KOPT-K1 (cell line): ENCODE data around the gene KDM3A.

ENCODE experiments used
- H3K27ac ChIP-seq: fragments of 200-600 bp; sonication (generic); 2 replicates; pipeline ENCODE4 v1.5.1; 2016; ENCODE audit warnings: antibody characterized with exemption, mild to moderate bottlenecking, low read depth, low read length; ENCODE audit not compliant: poor library complexity, severe bottlenecking
- H3K36me3 ChIP-seq: fragments of 200-600 bp; sonication (generic); 2 replicates; pipeline ENCODE4 v1.5.1; 2017; ENCODE audit warnings: antibody characterized with exemption, mild to moderate bottlenecking, low read length, moderate library complexity; ENCODE audit not compliant: insufficient read depth
- H3K9me3 ChIP-seq: fragments of 200-600 bp; sonication (generic); 2 replicates; pipeline ENCODE4 v1.5.1; 2017; ENCODE audit warnings: antibody characterized with exemption, low read length, mild to moderate bottlenecking; ENCODE audit not compliant: insufficient read depth, poor library complexity, severe bottlenecking

The KDM3A gene, protein sequence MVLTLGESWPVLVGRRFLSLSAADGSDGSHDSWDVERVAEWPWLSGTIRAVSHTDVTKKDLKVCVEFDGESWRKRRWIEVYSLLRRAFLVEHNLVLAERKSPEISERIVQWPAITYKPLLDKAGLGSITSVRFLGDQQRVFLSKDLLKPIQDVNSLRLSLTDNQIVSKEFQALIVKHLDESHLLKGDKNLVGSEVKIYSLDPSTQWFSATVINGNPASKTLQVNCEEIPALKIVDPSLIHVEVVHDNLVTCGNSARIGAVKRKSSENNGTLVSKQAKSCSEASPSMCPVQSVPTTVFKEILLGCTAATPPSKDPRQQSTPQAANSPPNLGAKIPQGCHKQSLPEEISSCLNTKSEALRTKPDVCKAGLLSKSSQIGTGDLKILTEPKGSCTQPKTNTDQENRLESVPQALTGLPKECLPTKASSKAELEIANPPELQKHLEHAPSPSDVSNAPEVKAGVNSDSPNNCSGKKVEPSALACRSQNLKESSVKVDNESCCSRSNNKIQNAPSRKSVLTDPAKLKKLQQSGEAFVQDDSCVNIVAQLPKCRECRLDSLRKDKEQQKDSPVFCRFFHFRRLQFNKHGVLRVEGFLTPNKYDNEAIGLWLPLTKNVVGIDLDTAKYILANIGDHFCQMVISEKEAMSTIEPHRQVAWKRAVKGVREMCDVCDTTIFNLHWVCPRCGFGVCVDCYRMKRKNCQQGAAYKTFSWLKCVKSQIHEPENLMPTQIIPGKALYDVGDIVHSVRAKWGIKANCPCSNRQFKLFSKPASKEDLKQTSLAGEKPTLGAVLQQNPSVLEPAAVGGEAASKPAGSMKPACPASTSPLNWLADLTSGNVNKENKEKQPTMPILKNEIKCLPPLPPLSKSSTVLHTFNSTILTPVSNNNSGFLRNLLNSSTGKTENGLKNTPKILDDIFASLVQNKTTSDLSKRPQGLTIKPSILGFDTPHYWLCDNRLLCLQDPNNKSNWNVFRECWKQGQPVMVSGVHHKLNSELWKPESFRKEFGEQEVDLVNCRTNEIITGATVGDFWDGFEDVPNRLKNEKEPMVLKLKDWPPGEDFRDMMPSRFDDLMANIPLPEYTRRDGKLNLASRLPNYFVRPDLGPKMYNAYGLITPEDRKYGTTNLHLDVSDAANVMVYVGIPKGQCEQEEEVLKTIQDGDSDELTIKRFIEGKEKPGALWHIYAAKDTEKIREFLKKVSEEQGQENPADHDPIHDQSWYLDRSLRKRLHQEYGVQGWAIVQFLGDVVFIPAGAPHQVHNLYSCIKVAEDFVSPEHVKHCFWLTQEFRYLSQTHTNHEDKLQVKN (N-terminal part only)

DNA sequence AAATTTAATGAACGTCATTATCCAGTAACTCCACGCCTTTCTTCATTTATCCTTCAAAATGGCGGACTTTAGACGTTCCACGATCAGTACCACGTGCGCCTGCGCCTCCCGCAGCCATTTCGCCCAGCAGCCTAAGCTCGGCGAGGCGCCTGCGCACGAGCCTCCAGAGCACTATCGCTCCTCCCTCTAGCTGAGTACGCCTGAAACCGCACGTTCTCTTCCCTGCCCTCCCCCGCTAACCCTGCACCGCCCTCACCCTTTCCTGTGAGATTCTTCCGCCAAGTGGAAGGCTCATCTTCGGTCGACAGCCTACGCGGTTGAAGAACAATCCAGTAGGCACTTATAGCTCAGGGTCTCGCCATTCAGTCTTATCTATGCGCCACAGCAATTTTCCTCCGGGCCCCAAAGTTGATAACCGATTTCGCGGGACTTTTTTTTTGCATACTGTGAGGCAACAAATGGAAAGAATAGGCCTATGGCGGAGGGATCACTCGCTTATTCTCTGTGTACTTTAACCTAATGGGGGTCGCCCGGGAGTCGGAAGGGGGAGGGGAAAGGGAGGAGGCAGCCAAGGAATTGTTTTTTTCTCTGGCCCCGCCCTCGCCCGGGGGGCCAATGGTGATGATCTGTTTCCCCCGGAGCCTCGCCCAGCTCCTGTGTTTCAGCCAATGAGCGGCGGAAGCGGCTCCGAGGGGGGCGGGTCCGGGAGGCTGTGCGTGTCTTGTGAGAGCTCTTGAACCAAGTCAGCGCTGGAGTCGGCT lies at the start of gene KDM3A:
Gene KDM3A (plus strand): TSS at position 741 of the 761 bp plus-strand sequence. CDS start 677 bp downstream, outside the sequence.
- H3K27ac ChIP-seq: peak within 1 kb of the TSS; percentile 91
- peaks cover 35% of the 10 kb centered on the region for H3K9me3 ChIP-seq
- H3K36me3 ChIP-seq: peaks cover 28% of the 10 kb centered on the region

DNA sequence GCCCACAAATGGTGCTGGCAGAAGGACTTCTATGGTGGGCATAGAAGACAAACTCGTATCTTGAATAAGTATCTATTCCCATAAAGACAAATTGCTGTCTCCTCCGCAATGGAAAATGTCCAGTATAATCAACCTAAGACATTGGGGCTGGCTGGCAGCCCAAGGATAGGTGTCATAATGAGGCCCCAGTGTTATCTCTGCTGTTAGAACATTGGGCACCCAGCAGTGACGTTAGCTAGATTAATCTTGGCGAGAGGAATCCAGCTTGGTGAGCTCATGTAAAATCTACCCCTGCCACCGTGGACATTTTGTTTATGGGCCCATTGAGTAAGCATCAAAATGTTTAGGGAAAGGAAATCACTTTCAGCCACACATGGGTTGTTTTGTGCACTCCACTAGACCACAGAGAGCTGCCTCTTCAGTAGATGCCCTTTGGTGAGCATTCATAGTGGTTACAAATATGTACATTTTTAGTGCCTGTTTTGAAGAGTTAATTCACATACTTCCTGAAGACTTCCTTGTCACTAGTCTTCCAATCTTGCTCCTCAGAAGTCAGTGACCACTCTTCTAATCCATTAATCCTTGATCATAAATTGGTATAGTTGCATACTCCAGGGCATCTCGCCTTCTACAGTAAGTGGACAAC lies 48.2 kb upstream of the KDM3A start:
- Histone ChIP-seq H3K9me3 (peaks cover 12% of the 10 kb centered on the region), H3K27ac (no peak overlapping the region), H3K36me3 (no peaks in the 10 kb centered on the region)

DNA sequence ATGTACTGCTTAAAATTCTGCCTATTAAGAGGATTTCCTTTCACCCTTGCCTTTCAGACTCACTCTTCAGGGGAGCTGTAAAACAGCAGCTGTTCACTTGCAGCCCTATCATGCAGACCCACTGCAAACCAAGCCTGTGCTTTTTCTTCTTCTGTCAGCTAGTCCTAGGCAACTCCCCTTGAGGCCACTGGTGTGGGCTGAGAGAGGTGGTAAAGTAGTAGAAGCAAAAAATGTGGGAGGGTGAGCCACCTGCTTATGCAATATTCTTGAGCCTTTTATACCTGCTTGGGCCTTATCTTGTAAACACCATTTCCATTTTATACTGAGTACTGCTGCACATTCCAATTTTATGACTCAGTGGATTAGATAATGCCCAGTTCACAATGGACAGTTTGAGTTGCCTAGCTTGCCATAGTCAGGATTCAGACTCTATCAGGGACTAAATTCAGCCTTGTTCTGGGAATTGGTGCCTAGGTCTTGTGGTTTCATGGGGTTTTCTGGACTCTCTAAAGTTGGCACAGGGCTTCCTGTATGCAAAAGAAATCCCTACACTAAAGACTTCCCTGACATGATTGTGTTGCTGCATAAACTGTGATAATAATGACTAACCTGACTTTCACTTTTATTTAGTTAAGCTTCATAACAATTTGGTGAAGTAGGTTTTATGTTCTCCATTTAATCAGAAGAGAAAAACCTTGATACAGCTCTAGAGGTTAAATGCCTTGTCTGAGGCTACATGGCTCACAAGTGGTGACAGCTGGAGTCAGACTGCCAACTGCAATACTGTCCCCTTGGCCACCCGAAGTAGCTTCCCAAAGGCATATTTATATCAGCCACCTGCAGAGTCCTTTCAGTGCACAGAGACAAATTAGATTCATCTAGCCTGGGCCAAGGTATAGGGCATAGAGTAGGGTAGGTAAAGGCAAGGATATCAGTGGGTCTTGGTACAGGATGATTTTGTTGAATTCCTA lies 47.4 kb upstream of the KDM3A start:
- peaks cover 12% of the 10 kb centered on the region for H3K9me3 ChIP-seq
- H3K27ac ChIP-seq: peak overlapping the region; percentile 2
- no peaks in the 10 kb centered on the region for H3K36me3 ChIP-seq

DNA sequence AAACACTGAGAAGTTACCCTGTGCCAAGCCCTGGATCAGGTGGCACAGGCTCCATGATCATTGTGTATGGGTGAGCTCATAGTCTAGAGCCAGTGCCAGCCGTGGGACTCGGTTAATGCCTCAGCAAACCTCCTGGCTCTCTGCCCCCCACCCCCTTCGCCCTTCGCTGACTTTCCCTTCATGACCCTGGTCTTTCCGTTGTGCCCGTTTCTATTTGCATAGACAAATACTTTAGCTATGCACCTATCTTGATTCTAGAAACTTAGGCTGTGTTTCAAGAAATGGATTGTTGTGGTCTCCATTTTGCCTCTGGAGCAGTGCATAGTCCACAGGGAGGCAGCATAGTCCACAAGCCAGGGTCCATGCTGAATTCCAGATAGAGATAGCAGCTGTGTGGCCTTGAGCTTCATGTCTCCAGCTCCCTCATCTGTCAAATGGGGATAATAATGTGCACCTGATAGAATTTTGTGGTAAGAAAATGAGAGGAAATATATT lies 44.8 kb upstream of the KDM3A start:
- Histone ChIP-seq H3K36me3 (no peaks in the 10 kb centered on the region), H3K9me3 (peaks cover 12% of the 10 kb centered on the region), H3K27ac (no peak overlapping the region)

DNA sequence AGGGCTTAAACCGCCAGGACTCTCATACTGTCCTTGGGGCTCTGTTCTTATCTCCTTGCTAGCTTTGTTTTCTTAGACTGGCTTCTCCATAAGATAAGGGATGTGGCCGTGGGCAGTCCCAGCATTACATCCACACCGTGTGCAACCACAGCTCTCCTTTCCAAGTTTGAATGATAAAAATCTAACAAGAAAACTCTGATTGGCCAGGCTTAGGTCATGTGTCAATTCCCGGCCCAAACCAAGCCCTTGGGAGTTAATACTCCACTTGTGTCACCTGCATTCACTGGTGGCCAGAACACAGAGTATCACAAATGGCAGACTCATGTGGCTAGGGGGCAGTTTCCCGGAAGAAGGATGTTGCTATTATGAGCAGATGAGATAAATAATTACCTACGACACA lies 43.2 kb upstream of the KDM3A start:
- H3K9me3 ChIP-seq: no peaks in the 10 kb centered on the region
- H3K27ac ChIP-seq: no peak overlapping the region
- no peaks in the 10 kb centered on the region for H3K36me3 ChIP-seq

DNA sequence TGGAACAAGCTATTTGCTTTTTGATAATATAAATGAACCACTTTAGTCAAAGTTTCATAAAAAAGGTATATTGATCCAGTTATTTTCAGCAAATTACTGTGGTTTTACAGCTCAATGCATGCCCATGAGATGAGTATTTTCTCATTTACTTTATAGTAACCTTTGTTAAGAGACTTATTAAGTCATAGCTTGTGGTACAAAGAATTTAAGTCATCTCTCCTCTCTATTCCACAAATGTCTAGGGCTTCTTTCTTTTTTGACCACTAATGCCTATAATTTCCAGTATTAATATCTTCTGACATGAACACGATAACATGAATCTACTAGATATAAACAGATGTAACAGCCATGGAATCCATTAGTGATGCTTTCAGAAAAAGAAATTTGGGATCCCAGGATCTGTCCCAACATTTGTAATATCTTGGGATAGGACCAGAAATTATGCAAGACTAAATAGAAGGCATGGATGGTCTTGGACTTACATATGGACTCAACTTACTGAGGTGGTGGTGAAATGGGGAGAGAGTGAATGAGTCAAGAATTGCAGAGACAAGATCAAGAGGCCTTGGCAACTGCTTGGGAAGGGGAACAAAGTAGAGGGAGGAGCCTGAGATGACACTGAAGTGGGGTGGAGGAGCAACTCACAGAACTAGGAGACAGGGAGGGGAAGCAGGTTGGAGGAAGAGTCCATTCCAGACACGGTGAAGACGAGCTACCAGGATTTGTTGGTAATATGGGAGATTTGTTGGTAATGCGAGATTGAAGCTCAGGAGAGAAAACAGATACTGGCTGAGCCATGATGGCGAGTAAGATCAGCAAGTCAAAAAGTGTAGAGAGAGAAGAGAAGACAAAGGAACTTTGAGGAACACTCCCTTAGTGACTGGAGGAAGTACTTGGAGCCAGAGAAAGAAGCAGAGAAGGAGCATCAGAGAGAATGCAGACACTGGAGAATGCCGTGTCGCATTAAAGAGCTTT lies 42.4 kb upstream of the KDM3A start:
- Histone ChIP-seq H3K36me3 (no peaks in the 10 kb centered on the region), H3K9me3 (no peaks in the 10 kb centered on the region), H3K27ac (no peak overlapping the region)

DNA sequence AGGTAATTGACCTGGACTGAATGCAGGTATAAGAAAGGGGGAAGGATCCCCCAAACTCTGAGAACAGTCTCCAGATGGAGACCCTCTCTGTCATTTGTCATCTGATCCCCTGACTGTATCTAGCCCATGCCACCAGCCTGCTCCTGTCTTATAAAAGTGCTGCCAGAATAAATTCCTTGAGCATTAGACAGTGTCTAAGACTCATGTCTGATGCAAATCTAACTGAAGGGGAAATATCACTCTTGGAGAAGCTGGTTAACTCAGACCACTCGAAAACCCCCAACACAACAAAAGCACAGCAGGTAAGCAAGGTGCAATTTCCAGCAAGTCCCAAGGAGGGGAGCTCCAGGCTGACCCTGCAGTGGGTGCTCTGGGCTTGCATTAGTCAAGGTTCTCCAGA lies 40.9 kb upstream of the KDM3A start:
- no peaks in the 10 kb centered on the region for H3K9me3 ChIP-seq
- H3K27ac ChIP-seq: no peak overlapping the region
- H3K36me3 ChIP-seq: no peaks in the 10 kb centered on the region

DNA sequence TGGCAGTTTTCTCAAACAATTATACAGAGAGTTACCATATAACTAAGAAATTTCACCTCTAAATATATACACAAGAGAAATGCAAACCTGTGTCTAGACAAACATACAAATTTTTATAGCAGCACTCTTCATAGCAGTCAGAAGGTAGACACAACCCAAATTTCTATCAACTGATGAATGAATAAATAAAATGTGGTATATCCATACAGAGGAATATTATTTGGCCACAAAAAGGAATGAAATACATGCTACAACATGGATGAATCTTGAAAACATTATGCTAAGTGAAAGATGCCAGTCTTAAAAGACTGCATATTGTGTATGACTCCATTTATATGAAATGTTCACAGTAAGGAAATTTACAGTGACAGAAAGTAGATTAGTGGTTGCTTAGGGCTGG lies 30.6 kb upstream of the KDM3A start:
- Histone ChIP-seq H3K27ac (no peak overlapping the region), H3K36me3 (no peaks in the 10 kb centered on the region), H3K9me3 (no peaks in the 10 kb centered on the region)

DNA sequence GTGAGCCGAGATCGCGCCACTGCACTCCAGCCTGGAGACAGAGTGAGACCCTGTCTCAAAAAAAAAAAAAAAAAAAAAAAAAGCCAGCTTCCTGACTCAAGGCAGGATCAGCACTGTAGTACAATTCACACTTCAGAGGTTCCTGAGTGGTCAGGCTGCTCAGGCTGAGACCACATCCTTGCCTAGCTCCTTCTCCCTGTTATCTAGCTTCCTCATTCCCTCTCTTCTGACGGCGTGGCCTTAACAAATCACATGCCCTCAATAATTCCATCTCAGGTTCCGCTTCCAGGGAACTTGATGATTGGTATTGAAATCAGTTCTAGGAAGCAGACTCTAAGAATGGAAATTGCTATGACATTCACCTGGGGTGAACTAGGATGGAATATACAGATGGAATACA lies 29.8 kb upstream of the KDM3A start:
- H3K9me3 ChIP-seq: no peaks in the 10 kb centered on the region
- no peak overlapping the region for H3K27ac ChIP-seq

DNA sequence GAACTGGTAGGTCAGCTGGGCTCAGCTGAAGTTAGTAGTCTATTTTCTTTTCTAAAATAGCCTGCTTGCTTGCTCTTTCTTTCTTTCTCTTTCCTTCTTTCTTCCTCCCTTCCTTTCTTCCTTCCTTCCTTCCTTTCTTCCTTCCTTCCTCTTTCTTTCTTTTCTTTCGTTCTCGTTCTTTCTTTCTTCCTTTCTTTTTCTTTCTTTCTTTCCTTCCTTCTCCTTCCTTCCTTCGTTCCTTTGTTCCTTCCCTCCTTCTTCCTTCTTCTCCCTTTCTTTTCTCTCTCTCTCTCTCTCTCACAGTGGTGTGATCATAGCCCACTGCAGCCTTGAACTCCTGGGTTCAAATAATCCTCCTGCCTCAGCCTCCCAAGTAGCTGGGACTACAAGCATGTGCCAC lies 29.2 kb upstream of the KDM3A start:
- Histone ChIP-seq H3K9me3 (no peaks in the 10 kb centered on the region), H3K27ac (no peak overlapping the region)

More for the DNA sequence above, 29.8 kb upstream of the KDM3A start:
- H3K36me3 ChIP-seq: no peaks in the 10 kb centered on the region

DNA sequence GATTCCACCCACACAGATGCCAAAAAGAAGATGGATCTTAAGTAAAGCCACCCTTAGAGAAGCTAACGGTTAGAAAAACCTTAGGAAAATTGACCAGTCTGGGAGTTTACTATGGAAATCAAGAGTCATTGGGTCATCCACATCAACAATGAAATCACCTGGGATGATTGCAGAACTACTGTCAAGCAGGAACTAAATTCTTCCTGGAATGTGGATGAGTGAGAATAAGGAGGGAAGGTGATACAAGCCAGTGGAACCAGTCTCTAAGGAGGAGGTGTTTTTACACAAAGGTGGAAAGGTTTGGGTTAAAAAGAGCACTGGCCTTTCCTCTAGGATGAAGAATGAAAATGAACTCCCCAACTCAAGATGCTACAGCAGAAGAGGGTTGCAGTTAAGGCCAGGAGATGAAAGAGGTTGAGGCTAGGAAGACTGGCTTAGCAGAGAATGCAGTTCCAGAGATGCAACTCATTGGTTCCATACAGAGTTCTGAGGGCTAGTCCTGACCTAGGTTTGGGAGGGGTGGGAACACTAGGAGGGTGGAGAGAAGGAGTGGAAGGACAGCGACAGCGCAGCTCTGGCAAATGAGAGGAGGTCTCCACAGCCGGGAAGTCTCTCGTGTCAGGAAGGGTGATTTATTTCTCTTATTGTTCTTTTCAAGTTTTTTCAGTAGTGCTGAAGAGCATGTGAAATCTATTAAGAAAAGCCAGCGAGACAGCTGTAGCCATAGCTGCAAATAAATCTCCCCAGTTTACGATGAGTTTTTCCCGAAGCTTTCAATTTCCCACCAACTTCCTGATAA lies 27.7 kb upstream of the KDM3A start:
- H3K27ac ChIP-seq: no peak overlapping the region

More for the DNA sequence above, 29.2 kb upstream of the KDM3A start:
- no peaks in the 10 kb centered on the region for H3K36me3 ChIP-seq

More for the DNA sequence above, 27.7 kb upstream of the KDM3A start:
- Histone ChIP-seq H3K36me3 (no peaks in the 10 kb centered on the region), H3K9me3 (no peaks in the 10 kb centered on the region)
